Tibial nerve (tissue), 3 donors: ENCODE data around the gene ZSCAN29.

Experiments
- POLR2A ChIP-seq, 2 donors: fragments of 450-650 bp; IDR thresholded peaks; one replicate each; pipeline ENCODE4 v1.6.1; 2017; ENCODE audit warnings: antibody characterized with exemption in 2 of 2, mild to moderate bottlenecking in 2 of 2, moderate library complexity in 2 of 2
- TF ChIP-seq, protein P1 (sequence below), 5 experiments: fragments of 200-600 bp in 3 of 5; fragments of 450-650 bp in 2 of 5; sonication (generic) in 3 of 5; IDR thresholded peaks; one replicate each; pipeline ENCODE4 v1.5.1; 2016 to 2019; ENCODE audit warnings: antibody characterized with exemption in 5 of 5, mild to moderate bottlenecking in 3 of 5, moderate library complexity in 2 of 5

DNA sequence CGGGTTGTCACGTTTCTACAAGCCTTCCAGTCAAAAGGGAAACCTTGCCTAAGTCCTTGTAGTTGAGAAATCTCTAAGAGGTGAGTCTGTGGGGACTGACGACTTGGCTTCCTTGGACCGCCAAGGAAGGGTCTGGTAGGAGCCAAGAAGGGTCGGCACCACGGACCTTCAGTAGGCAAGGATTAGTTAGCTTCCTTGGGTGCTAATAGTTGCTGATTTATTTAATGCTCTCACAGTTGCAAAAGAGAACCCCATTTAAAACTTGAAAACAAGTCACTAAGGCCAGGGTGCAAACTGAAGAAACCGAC, 40.1 kb downstream of the ZSCAN29 start:
- no peak for TF ChIP-seq POLR2A (IDR thresholded peaks at IDR 0.05)
- TF ChIP-seq, protein P1, sequence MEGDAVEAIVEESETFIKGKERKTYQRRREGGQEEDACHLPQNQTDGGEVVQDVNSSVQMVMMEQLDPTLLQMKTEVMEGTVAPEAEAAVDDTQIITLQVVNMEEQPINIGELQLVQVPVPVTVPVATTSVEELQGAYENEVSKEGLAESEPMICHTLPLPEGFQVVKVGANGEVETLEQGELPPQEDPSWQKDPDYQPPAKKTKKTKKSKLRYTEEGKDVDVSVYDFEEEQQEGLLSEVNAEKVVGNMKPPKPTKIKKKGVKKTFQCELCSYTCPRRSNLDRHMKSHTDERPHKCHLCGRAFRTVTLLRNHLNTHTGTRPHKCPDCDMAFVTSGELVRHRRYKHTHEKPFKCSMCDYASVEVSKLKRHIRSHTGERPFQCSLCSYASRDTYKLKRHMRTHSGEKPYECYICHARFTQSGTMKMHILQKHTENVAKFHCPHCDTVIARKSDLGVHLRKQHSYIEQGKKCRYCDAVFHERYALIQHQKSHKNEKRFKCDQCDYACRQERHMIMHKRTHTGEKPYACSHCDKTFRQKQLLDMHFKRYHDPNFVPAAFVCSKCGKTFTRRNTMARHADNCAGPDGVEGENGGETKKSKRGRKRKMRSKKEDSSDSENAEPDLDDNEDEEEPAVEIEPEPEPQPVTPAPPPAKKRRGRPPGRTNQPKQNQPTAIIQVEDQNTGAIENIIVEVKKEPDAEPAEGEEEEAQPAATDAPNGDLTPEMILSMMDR (IDR thresholded peaks at IDR 0.05), result no peak
